ENCODE measurements around the gene MPP3.
A peak's percentile ranks its signal among the peaks of the same experiment; 100 is the strongest.
"Not testable (repeated sequence)": the region's sequence is repeated elsewhere in the genome, so short reads cannot be mapped to it uniquely, and the experiment has no call there.

Gene MPP3

GRCh38 chr17:43832976-43833829, at the start of gene MPP3:
TSS of gene MPP3 (minus strand) at chr17:43833146. CDS start at chr17:43831906, 1,240 bp downstream.
- DNase-seq: peak; percentile 50

DNA sequence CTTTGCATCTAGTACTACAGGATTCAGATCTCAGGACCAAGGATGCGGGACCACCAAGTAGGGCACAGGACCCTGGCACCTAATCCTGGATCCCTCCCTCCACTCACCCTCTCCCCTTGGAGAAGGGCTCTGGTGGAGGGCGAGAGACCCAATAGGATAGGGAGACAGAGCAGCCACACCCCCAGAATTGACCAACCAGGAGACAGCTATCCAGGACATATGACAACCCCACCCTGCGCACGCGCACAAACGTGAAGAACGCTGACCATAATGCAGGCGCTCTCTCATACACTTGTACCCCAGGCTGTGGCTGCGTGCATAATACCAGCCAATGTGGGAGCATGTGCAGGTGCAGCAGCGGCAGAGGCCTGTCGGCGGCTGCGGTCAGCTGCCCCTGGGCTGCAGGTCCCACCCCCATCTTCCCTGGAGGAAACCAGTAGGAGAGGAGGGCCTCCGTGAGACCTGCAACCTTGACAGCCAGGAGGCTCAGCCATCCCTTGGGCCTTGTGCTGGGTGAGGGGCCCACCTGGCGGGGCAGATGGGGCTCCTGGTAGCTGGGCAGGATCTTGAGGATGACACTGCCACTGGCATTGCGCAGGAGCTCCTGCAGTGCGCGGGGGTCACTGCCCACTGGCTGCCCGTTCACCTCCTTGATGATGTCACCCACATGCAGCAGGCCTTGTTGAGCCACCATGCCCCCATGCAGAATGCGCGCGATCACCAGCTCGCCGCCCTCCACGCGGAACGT, 49.0 kb upstream of the MPP3 start:
- no peak for DNase-seq

DNA sequence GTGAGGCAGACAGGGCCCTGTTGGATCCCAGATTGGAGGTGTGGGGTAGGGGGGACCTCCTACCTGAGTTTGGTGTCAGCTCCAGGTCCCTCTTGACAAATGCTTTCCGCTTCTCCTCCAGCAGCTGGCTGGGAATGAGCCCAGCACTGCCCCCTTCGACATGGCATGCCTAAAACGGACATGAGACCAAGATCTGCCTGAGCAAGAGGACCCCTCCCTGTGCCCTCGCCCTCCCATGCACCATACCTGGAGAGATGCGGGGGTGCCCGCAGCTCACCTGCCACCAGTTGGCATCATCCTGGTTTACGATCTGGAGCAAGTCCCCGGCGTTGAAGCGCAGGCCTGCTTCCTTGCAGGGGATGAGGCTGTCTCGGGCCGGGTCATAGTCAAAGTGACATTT, 48.2 kb upstream of the MPP3 start:
- DNase-seq: no peak

DNA sequence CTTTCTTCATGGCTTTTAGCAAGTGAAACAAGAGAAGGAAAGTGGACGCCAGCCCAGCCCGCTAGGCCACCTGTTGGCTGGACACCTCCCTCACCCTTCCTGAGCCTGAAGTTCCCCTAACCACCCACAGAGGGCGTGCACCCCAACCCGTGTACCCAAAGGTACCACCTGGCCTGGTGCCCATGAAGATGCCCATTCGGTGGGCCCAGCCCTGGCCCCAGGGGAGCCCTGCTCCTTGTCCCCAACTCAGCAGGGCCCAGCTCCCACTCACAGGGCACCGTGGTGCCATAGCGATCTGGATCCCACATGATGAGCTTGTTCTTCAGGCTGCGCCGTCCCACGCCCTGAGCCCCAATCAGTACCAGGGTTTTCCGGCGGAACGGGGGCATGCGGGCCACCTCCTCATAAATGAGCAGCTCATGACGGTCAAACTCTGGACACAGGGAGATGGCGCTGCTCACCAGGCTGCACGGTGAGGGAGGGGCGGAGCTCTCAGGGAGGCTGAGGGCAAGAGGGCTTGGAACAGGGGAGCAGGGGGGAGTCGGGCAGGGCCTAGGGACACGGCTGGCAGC, 47.6 kb upstream of the MPP3 start:
- peak; percentile 34 for DNase-seq

GRCh38 chr17:43879723-43880419, 46.9 kb upstream of the MPP3 start:
- no peak for DNase-seq

GRCh38 chr17:43878260-43879175, 45.6 kb upstream of the MPP3 start:
- peak; percentile 72 for DNase-seq

- no peak for DNase-seq
These were observed 44.7 kb upstream of the MPP3 start for GRCh38 chr17:43877451-43878155.

DNA sequence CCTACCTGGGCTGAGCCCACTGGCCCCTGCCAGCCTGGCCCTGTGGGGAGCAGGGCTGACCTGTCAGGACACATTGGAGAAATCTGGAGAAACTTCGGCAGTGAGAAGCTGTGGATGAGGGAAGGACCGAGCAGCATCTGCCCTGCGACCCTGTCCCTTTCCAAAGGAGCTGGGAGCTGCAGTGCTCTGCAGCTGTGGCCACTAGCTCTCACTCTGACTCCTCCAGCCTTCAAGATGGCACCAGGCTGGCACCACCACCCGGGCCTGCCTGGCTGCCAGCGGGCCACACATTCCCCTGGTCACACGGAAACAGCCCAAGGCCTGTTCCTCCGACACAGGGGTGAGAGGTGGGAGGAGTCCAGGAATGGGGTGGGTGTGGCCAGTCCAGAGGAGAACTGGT, 44.1 kb upstream of the MPP3 start:
- DNase-seq: no peak

DNA sequence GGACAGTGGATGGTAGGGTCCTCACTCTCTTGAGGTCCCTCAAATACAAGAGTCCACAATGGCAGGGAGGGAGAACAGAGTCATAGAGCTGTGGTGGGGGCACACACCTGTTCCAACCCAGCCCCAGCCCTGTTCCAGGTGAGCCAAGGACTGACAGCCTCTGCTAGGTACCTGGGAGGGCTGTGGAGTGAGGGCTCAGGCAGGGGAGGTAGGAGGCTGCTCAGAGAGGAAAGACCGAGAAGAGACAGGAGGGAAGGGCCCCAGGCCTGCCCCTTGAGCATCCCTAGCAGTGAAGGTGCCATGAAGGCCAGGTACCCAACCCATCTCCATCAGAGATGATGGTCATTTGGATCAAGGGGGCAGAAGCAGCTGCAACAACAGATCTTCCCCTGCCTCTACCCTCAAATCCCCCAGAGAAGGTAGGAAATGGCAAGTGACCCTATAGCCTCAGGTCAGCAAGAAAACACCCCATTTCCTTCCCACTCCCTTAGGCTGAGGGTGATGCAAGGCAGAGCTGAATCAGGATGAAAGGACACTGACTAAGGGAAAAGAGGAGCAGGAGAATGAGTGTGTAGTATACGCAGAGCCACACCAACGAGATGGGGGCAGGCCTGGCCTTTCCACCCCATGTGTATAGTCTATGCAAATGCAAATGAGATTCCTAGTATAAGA, 42.7 kb upstream of the MPP3 start:
- DNase-seq: no peak

GRCh38 chr17:43874293-43874692, 41.3 kb upstream of the MPP3 start:
- DNase-seq: no peak

- no peak for DNase-seq
These were observed 40.9 kb upstream of the MPP3 start for GRCh38 chr17:43873815-43874214.

- DNase-seq: no peak
These were observed 40.1 kb upstream of the MPP3 start for GRCh38 chr17:43873091-43873490.

DNA sequence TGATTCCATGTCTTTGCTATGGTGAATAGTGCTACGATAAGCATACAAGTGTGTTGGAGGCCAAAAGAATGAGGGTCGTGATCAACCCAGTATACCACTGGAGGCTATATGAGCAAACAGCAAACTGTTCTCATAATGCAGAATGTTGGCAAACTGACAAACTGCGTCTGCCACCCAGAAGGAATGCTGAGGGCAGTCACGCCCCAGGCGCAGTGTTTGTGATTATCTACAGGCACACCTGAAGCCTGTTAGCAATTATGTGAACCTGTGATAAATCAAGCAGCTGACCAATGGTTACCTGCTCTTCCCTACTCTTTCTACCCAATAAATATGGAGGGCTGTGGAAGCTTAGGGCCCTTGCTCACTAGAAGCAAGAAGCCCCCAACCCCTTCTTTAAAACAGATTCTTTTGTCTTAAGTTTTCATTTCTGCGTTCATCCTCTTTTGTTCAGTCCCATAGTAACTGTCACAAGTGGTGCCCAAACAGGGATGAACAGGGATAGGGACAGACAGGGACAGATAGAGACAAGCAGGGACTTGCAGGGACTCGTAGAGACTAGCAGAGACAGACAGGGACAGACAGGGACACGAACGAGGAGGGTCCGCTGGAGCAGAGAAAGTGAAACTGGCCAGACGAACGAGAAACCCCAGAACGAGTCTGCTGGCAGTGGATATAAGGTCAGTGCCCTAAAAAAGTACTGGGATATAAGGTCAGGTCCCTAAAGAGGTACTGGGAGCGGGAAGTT, 39.2 kb upstream of the MPP3 start:
- no peak for DNase-seq

GRCh38 chr17:43869031-43869430, 36.1 kb upstream of the MPP3 start:
- DNase-seq: not testable (repeated sequence)

GRCh38 chr17:43868226-43868994, 35.5 kb upstream of the MPP3 start:
- no peak for DNase-seq

DNA sequence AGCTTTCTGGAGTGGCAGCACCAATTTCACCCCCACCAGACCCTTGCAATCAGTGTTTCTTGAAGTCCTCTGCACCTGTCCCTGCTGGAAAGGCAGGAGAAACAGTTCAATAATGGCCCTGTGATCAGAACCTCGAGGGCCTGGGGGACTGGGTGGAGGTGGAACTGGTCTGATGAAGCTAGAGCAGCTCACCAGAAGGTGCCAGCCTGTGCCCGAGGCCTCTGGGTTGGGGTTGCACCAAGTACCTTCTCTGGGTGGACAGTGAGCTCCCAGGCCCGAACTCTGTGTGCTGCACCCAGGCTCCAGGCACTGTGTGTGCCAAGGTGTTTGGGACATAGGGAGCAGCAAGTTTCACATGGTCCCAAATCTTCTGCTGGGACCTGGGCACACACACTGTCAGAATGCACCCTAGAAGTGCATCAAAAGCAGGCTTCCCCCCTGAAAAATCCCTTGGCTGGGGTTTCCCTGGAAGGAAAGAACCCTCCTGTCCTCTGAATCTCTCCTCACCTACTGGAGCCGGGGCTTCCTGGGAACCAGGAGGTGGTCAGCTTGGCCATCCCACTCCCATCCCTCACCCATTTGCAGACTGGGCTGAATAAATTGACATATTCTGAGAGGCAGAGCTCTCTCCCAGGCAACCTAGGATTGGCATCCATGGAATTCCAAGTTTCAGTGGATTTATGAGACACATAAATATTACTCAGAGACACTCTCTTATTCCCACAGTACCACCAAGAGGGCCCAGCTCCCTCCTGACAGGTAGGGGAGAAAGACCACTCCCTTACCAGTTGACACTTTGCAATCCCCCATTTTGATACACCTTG, 31.4 kb upstream of the MPP3 start:
- no peak for DNase-seq

DNA sequence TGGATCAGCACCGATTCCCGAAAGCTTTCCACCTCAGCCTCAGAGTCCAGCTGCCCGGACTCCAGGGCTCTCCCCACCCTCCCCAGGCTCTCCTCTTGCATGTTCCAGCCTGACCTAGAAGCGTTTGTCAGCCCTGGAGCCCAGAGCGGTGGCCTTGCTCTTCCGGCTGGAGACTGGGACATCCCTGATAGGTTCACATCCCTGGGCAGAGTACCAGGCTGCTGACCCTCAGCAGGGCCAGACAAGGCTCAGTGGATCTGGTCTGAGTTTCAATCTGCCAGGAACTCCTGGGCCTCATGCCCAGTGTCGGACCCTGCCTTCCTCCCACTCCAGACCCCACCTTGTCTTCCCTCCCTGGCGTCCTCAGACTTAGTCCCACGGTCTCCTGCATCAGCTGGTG, 29.0 kb upstream of the MPP3 start:
- DNase-seq: no peak

GRCh38 chr17:43860927-43861622, 28.1 kb upstream of the MPP3 start:
- DNase-seq: no peak
